Gastrocnemius medialis (tissue), 4 donors: Measurements from ENCODE around the gene DNASE1L1. TPM values are rescaled to one million over a fixed set of nuclear protein-coding genes. Genes with fewer than 3 reads are reported as not detected.

Experiments
- ATAC-seq, 2 donors: fragments of 150-250 bp; one replicate each; pipeline ENCODE4 v1.9.1; 2016
- DNase-seq, 2 donors: peaks; one replicate each; pipeline ENCODE4 v3.0.0-alpha.2; 2019
- H3K27ac ChIP-seq, 4 donors: fragments of 200-600 bp; sonication (generic); 1 replicate in 1 of 4; 2 replicates in 3 of 4; pipeline ENCODE4 v1.5.1; 2016 to 2018; ENCODE audit warnings: mild to moderate bottlenecking in 2 of 4, moderate library complexity in 1 of 4
- H3K27me3 ChIP-seq, 3 donors: fragments of 200-600 bp; sonication (generic) in 2 of 3; 1 replicate in 1 of 3; 2 replicates in 2 of 3; pipeline versions ENCODE4 v1.5.1 to v1.6.0; 2016 to 2019; ENCODE audit warnings: mild to moderate bottlenecking in 1 of 3, moderate library complexity in 1 of 3
- H3K36me3 ChIP-seq, 2 donors: fragments of 200-600 bp; sonication (generic) in 1 of 2; one replicate each; pipeline ENCODE4 v1.5.1; 2017 to 2018
- H3K4me1 ChIP-seq, 2 donors: fragments of 200-600 bp; sonication (generic) in 1 of 2; one replicate each; pipeline ENCODE4 v1.5.1; 2016 to 2017; ENCODE audit warnings: mild to moderate bottlenecking in 2 of 2
- H3K4me3 ChIP-seq, 4 donors: fragments of 200-600 bp; sonication (generic) in 3 of 4; 1 replicate in 1 of 4; 2 replicates in 3 of 4; pipeline ENCODE4 v1.5.1; 2016 to 2019; ENCODE audit warnings: mild to moderate bottlenecking in 2 of 4
- H3K9me3 ChIP-seq, 3 donors: fragments of 200-600 bp; sonication (generic) in 2 of 3; 1 replicate in 1 of 3; 2 replicates in 2 of 3; pipeline ENCODE4 v1.5.1; 2016 to 2019
- POLR2A ChIP-seq, 2 donors: fragments of 450-650 bp; IDR thresholded peaks; one replicate each; pipeline ENCODE4 v1.6.1; 2017; ENCODE audit warnings: antibody characterized with exemption in 2 of 2, mild to moderate bottlenecking in 2 of 2, moderate library complexity in 2 of 2
- in situ Hi-C, 4 donors: fragments of 200-750 bp; cut with MboI; loops; one replicate each; pipeline versions ENCODE4 v1.15.0 to v1.8.0; 2017; ENCODE audit warnings: low sequenced_read_pairs in 4 of 4
- intact Hi-C: fragments of 100-400 bp; cut with DNase I; formaldehyde crosslinking; loops from one replicate; pipeline ENCODE4 v1.15.1; 2023; ENCODE audit warnings: low total_unique reads
- total RNA-seq, 4 donors: library from RNA; depleted of rRNA; stranded (reverse); fragments of >200 nt; gene quantifications; one replicate each; pipeline versions ENCODE4 v1.1.0 to v1.2.3, GENCODE V29; 2016
- TF ChIP-seq, protein P1 (sequence below), 5 experiments: fragments of 450-650 bp in 3 of 5; fragments of 200-600 bp in 2 of 5; sonication (generic) in 2 of 5; IDR thresholded peaks in 4 of 5; conservative IDR thresholded peaks in 1 of 5; 1 replicate in 4 of 5; 2 replicates in 1 of 5; pipeline ENCODE4 v1.5.1; 2016 to 2019; ENCODE audit warnings: antibody characterized with exemption in 5 of 5, mild to moderate bottlenecking in 3 of 5, moderate library complexity in 3 of 5

The DNASE1L1 gene
- total RNA-seq, 4 donors from 2014 or later, result 88.4 to 148 (median 116) TPM

GRCh38 chrX:154430916-154431315, 21.9 kb upstream of the DNASE1L1 start:
- H3K36me3 ChIP-seq, result peaks cover 0 to 5% of the 10 kb centered on the region in 2 donors
- in situ Hi-C loops (no loop called here), intact Hi-C loops (no loop called here)
- H3K27ac ChIP-seq, result no peak overlapping the region
- no peak for ATAC-seq
- TF ChIP-seq POLR2A (IDR thresholded peaks at IDR 0.05), result no peak
- no peak for DNase-seq
- no peak overlapping the region for H3K4me3 ChIP-seq
- H3K9me3 ChIP-seq, result no peaks in the 10 kb centered on the region
- no peaks in the 10 kb centered on the region for H3K27me3 ChIP-seq
- H3K4me1 ChIP-seq, result peaks cover 3 to 7% of the 10 kb centered on the region in 2 donors

DNA sequence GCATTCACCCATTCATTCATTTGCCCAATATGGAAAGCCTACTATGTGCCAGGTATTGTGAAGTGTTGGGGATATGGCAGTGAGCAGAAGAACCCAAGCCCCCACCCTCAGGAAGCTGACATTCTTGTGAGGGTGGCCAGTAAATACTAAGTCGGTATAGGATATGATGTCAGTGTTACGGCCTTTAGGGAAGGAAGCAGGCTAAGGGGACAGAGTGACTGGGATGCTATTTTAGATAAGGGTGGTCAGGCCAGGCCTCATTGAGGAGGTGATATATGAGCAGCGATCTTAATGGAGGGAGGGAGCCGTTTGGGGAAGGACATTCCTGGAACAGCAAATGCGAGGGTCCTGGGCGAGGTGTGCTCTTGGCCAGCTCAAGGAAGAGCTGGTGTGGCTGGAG, 21.4 kb upstream of the DNASE1L1 start:
- ATAC-seq (no peak), DNase-seq (no peak)
- in situ Hi-C loops, result no loop called here
- H3K27me3 ChIP-seq, result no peaks in the 10 kb centered on the region
- peaks cover 3 to 7% of the 10 kb centered on the region in 2 donors for H3K4me1 ChIP-seq
- H3K27ac ChIP-seq, result no peak overlapping the region
- no peak overlapping the region for H3K4me3 ChIP-seq
- intact Hi-C loops, result no loop called here
- H3K9me3 ChIP-seq, result no peaks in the 10 kb centered on the region
- no peak for TF ChIP-seq POLR2A (IDR thresholded peaks at IDR 0.05)
- TF ChIP-seq, protein P1, sequence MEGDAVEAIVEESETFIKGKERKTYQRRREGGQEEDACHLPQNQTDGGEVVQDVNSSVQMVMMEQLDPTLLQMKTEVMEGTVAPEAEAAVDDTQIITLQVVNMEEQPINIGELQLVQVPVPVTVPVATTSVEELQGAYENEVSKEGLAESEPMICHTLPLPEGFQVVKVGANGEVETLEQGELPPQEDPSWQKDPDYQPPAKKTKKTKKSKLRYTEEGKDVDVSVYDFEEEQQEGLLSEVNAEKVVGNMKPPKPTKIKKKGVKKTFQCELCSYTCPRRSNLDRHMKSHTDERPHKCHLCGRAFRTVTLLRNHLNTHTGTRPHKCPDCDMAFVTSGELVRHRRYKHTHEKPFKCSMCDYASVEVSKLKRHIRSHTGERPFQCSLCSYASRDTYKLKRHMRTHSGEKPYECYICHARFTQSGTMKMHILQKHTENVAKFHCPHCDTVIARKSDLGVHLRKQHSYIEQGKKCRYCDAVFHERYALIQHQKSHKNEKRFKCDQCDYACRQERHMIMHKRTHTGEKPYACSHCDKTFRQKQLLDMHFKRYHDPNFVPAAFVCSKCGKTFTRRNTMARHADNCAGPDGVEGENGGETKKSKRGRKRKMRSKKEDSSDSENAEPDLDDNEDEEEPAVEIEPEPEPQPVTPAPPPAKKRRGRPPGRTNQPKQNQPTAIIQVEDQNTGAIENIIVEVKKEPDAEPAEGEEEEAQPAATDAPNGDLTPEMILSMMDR (IDR thresholded peaks at IDR 0.05 in 4 of 5, conservative IDR thresholded peaks at IDR 0.05 in 1 of 5), result no peak
- peaks cover 0 to 5% of the 10 kb centered on the region in 2 donors for H3K36me3 ChIP-seq

- TF ChIP-seq POLR2A (IDR thresholded peaks at IDR 0.05), result no peak
- TF ChIP-seq, protein P1 (IDR thresholded peaks at IDR 0.05 in 4 of 5, conservative IDR thresholded peaks at IDR 0.05 in 1 of 5), result no peak
- DNase-seq, result no peak
- no peaks in the 10 kb centered on the region for H3K27me3 ChIP-seq
- in situ Hi-C loops, result no loop called here
- H3K4me1 ChIP-seq, result peaks cover 3 to 7% of the 10 kb centered on the region in 2 donors
- peak overlapping the region in 1 of 4 donors; percentile 67 for H3K4me3 ChIP-seq
- no peaks in the 10 kb centered on the region for H3K9me3 ChIP-seq
- no peak for ATAC-seq
- peak overlapping the region; percentile 74 to 91 (median 89) for H3K27ac ChIP-seq
- H3K36me3 ChIP-seq, result peaks cover 0 to 1% of the 10 kb centered on the region in 2 donors
- intact Hi-C loops, result no loop called here
Measured at GRCh38 chrX:154429711-154430110, 20.7 kb upstream of the DNASE1L1 start.

GRCh38 chrX:154428176-154429171, 19.4 kb upstream of the DNASE1L1 start, which contains the start of gene ATP6AP1:
Gene ATP6AP1 (plus strand): TSS chrX:154428677. CDS start chrX:154428693, 16 bp downstream.
- Histone ChIP-seq H3K27ac (peak within 1 kb of the TSS; percentile 74 to 91 (median 89)), H3K4me3 (peak within 1 kb of the TSS; percentile 67 to 82 (median 74)), H3K27me3 (no peaks in the 10 kb centered on the region), H3K9me3 (no peaks in the 10 kb centered on the region), H3K4me1 (peaks cover 3 to 7% of the 10 kb centered on the region in 2 donors), H3K36me3 (no peaks in the 10 kb centered on the region)
- TF ChIP-seq POLR2A (IDR thresholded peaks at IDR 0.05), result peak; percentile 61 to 64
- TF ChIP-seq, protein P1 (IDR thresholded peaks at IDR 0.05 in 4 of 5, conservative IDR thresholded peaks at IDR 0.05 in 1 of 5), result no peak
- ATAC-seq (peak; percentile 96 to 97), DNase-seq (peak; percentile 89 to 93)
- in situ Hi-C loops (no loop called here), intact Hi-C loops (no loop called here)
